T-helper 1 cell treated with Interleukin-12 subunit alpha and Interleukin-12 subunit beta and Interleukin-4 antibody, amounts not matched to agents 30 μg/mL and 1 μg/mL, for 36 hours (primary cell): Measurements from ENCODE around the gene ADAMTS9.

Source experiments
- H3K27ac Mint-ChIP-seq: one replicate; pipeline ENCODE4 v1.8.0; 2021; ENCODE audit warnings: mild to moderate bottlenecking, mixed read lengths
- H3K27me3 Mint-ChIP-seq: one replicate; pipeline ENCODE4 v1.8.0; 2021; ENCODE audit warnings: low read depth, mixed read lengths
- H3K36me3 Mint-ChIP-seq: one replicate; pipeline ENCODE4 v1.8.0; 2021; ENCODE audit warnings: low read depth, mixed read lengths
- H3K4me1 Mint-ChIP-seq: one replicate; pipeline ENCODE4 v1.8.0; 2021; ENCODE audit warnings: low read depth, mixed read lengths
- H3K4me3 Mint-ChIP-seq: one replicate; pipeline ENCODE4 v1.8.0; 2021; ENCODE audit warnings: mild to moderate bottlenecking, moderate library complexity, mixed read lengths
- H3K9me3 Mint-ChIP-seq: one replicate; pipeline ENCODE4 v1.8.0; 2021; ENCODE audit warnings: mixed read lengths

Gene ADAMTS9, protein sequence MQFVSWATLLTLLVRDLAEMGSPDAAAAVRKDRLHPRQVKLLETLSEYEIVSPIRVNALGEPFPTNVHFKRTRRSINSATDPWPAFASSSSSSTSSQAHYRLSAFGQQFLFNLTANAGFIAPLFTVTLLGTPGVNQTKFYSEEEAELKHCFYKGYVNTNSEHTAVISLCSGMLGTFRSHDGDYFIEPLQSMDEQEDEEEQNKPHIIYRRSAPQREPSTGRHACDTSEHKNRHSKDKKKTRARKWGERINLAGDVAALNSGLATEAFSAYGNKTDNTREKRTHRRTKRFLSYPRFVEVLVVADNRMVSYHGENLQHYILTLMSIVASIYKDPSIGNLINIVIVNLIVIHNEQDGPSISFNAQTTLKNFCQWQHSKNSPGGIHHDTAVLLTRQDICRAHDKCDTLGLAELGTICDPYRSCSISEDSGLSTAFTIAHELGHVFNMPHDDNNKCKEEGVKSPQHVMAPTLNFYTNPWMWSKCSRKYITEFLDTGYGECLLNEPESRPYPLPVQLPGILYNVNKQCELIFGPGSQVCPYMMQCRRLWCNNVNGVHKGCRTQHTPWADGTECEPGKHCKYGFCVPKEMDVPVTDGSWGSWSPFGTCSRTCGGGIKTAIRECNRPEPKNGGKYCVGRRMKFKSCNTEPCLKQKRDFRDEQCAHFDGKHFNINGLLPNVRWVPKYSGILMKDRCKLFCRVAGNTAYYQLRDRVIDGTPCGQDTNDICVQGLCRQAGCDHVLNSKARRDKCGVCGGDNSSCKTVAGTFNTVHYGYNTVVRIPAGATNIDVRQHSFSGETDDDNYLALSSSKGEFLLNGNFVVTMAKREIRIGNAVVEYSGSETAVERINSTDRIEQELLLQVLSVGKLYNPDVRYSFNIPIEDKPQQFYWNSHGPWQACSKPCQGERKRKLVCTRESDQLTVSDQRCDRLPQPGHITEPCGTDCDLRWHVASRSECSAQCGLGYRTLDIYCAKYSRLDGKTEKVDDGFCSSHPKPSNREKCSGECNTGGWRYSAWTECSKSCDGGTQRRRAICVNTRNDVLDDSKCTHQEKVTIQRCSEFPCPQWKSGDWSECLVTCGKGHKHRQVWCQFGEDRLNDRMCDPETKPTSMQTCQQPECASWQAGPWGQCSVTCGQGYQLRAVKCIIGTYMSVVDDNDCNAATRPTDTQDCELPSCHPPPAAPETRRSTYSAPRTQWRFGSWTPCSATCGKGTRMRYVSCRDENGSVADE (N-terminal part only)

GRCh38 chr3:64687781-64688604 lies at the start of gene ADAMTS9:
TSS of gene ADAMTS9 (minus strand) at chr3:64688000. CDS start at chr3:64687657, 343 bp downstream.
- no peak within 1 kb of the TSS for H3K4me3 Mint-ChIP-seq
- no peaks in the 10 kb centered on the region for H3K4me1 Mint-ChIP-seq
- no peak within 1 kb of the TSS for H3K27ac Mint-ChIP-seq
- no peaks in the 10 kb centered on the region for H3K9me3 Mint-ChIP-seq
- H3K36me3 Mint-ChIP-seq, result no peaks in the 10 kb centered on the region
- peaks cover 63% of the 10 kb centered on the region for H3K27me3 Mint-ChIP-seq

- no peaks in the 10 kb centered on the region for H3K36me3 Mint-ChIP-seq
- no peak overlapping the region for H3K27ac Mint-ChIP-seq
- H3K27me3 Mint-ChIP-seq, result no peaks in the 10 kb centered on the region
- no peaks in the 10 kb centered on the region for H3K9me3 Mint-ChIP-seq
- no peaks in the 10 kb centered on the region for H3K4me1 Mint-ChIP-seq
- H3K4me3 Mint-ChIP-seq, result no peak overlapping the region
Observed at GRCh38 chr3:64732576-64732975, 44.8 kb upstream of the ADAMTS9 start.

GRCh38 chr3:64730681-64731080 lies 42.9 kb upstream of the ADAMTS9 start:
- H3K27ac Mint-ChIP-seq, result no peak overlapping the region
- H3K4me1 Mint-ChIP-seq, result no peaks in the 10 kb centered on the region

GRCh38 chr3:64728994-64729393 lies 41.2 kb upstream of the ADAMTS9 start:
- no peaks in the 10 kb centered on the region for H3K36me3 Mint-ChIP-seq
- no peak overlapping the region for H3K27ac Mint-ChIP-seq
- H3K4me3 Mint-ChIP-seq, result no peak overlapping the region
- H3K27me3 Mint-ChIP-seq, result no peaks in the 10 kb centered on the region
- H3K9me3 Mint-ChIP-seq, result no peaks in the 10 kb centered on the region
- H3K4me1 Mint-ChIP-seq, result no peaks in the 10 kb centered on the region

More at GRCh38 chr3:64730681-64731080, 42.9 kb upstream of the ADAMTS9 start:
- Mint-ChIP-seq H3K36me3 (no peaks in the 10 kb centered on the region), H3K27me3 (no peaks in the 10 kb centered on the region), H3K9me3 (no peaks in the 10 kb centered on the region), H3K4me3 (no peak overlapping the region)

- Mint-ChIP-seq H3K9me3 (no peaks in the 10 kb centered on the region), H3K36me3 (no peaks in the 10 kb centered on the region), H3K4me1 (no peaks in the 10 kb centered on the region), H3K27me3 (no peaks in the 10 kb centered on the region), H3K27ac (no peak overlapping the region), H3K4me3 (no peak overlapping the region)
Observed at GRCh38 chr3:64728428-64728827, 40.6 kb upstream of the ADAMTS9 start.

- Mint-ChIP-seq H3K9me3 (no peaks in the 10 kb centered on the region), H3K4me3 (no peak overlapping the region), H3K36me3 (no peaks in the 10 kb centered on the region), H3K27me3 (no peaks in the 10 kb centered on the region), H3K27ac (no peak overlapping the region), H3K4me1 (no peaks in the 10 kb centered on the region)
Observed at GRCh38 chr3:64726414-64727090, 38.8 kb upstream of the ADAMTS9 start.

- Mint-ChIP-seq H3K27me3 (no peaks in the 10 kb centered on the region), H3K4me3 (no peak overlapping the region), H3K9me3 (no peaks in the 10 kb centered on the region), H3K36me3 (no peaks in the 10 kb centered on the region), H3K27ac (no peak overlapping the region), H3K4me1 (no peaks in the 10 kb centered on the region)
Observed at GRCh38 chr3:64718976-64719375, 31.2 kb upstream of the ADAMTS9 start.

- H3K27ac Mint-ChIP-seq, result no peak overlapping the region
- no peaks in the 10 kb centered on the region for H3K9me3 Mint-ChIP-seq
- H3K4me3 Mint-ChIP-seq, result no peak overlapping the region
- no peaks in the 10 kb centered on the region for H3K36me3 Mint-ChIP-seq
- no peaks in the 10 kb centered on the region for H3K4me1 Mint-ChIP-seq
- no peaks in the 10 kb centered on the region for H3K27me3 Mint-ChIP-seq
Observed at GRCh38 chr3:64717872-64718613, 30.2 kb upstream of the ADAMTS9 start.

- Mint-ChIP-seq H3K4me1 (no peaks in the 10 kb centered on the region), H3K9me3 (no peaks in the 10 kb centered on the region), H3K36me3 (no peaks in the 10 kb centered on the region), H3K27me3 (no peaks in the 10 kb centered on the region), H3K27ac (no peak overlapping the region), H3K4me3 (no peak overlapping the region)
Observed at GRCh38 chr3:64717411-64717810, 29.6 kb upstream of the ADAMTS9 start.

- no peaks in the 10 kb centered on the region for H3K4me1 Mint-ChIP-seq
- H3K27me3 Mint-ChIP-seq, result no peaks in the 10 kb centered on the region
- no peaks in the 10 kb centered on the region for H3K9me3 Mint-ChIP-seq
- H3K36me3 Mint-ChIP-seq, result no peaks in the 10 kb centered on the region
- H3K27ac Mint-ChIP-seq, result no peak overlapping the region
- no peak overlapping the region for H3K4me3 Mint-ChIP-seq
Observed at GRCh38 chr3:64716110-64716710, 28.4 kb upstream of the ADAMTS9 start.

DNA sequence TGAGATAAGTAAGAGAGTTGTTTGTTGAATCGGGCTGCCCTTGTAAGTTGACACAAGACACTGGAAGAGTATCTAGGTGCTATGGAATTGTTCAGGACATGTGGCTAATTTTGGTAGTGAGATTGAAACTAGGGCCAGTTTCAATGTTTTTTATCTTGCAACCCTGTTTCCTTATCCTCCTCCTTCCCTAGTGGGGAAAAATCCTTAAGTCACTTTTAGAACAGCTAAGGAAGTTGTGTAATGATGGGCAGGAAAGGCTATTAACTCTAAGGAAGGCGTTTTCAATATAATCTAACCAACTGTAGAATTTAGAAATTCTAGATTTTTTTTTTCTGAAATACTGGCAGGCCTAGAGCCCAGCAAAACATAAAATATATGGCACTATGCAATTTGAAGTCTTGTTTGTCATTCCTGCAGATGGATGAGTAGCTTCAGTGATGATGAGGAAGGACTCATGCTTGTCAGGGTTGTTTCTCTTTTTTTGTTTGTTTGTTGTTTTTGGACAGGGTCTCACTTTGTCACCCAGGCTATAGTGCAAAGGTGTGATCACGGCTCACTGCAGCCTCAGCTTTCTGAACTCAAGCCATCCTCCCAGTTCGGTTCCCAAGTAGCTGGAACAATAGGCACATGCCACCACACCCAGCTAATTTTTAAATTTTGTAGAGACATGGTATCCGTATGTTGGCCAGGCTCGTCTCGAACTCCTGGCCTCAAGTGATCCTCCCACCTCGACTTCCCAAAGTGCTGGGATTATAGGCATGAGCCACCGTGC lies 27.6 kb upstream of the ADAMTS9 start:
- Mint-ChIP-seq H3K9me3 (no peaks in the 10 kb centered on the region), H3K27me3 (no peaks in the 10 kb centered on the region), H3K36me3 (no peaks in the 10 kb centered on the region), H3K27ac (no peak overlapping the region), H3K4me1 (no peaks in the 10 kb centered on the region), H3K4me3 (no peak overlapping the region)

- Mint-ChIP-seq H3K4me3 (no peak overlapping the region), H3K27me3 (no peaks in the 10 kb centered on the region), H3K4me1 (no peaks in the 10 kb centered on the region), H3K36me3 (no peaks in the 10 kb centered on the region), H3K9me3 (no peaks in the 10 kb centered on the region), H3K27ac (no peak overlapping the region)
Observed at GRCh38 chr3:64708456-64708855, 20.7 kb upstream of the ADAMTS9 start.
